Immature natural killer cell (primary cell): ENCODE measurements around the gene SLC15A3. TPM values are rescaled to one million over a fixed set of nuclear protein-coding genes. Genes with fewer than 3 reads are reported as not detected.

Experiments used
- DNase-seq, 3 donors: peaks; one replicate each; pipeline ENCODE4 v3.0.0; 2022; ENCODE audit warnings: mixed read lengths in 1 of 3
- H3K27ac Mint-ChIP-seq, 6 donors: one replicate each; pipeline ENCODE4 v1.8.0; 2020; ENCODE audit warnings: mixed read lengths in 6 of 6, mild to moderate bottlenecking in 5 of 6, inconsistent platforms in 4 of 6, moderate library complexity in 3 of 6
- H3K27me3 Mint-ChIP-seq, 3 donors: one replicate each; pipeline ENCODE4 v1.8.0; 2020 to 2021; ENCODE audit warnings: low read depth in 3 of 3, mild to moderate bottlenecking in 3 of 3, mixed read lengths in 3 of 3, moderate library complexity in 3 of 3, inconsistent platforms in 1 of 3
- H3K36me3 Mint-ChIP-seq, 3 donors: one replicate each; pipeline ENCODE4 v1.8.0; 2020; ENCODE audit warnings: mixed read lengths in 3 of 3, inconsistent platforms in 2 of 3, mild to moderate bottlenecking in 2 of 3
- H3K4me1 Mint-ChIP-seq, 2 donors: one replicate each; pipeline ENCODE4 v1.8.0; 2020; ENCODE audit warnings: inconsistent platforms in 2 of 2, mild to moderate bottlenecking in 2 of 2, mixed read lengths in 2 of 2, moderate library complexity in 1 of 2
- H3K4me3 Mint-ChIP-seq, 5 donors: one replicate each; pipeline ENCODE4 v1.8.0; 2020; ENCODE audit warnings: mild to moderate bottlenecking in 5 of 5, mixed read lengths in 5 of 5, inconsistent platforms in 3 of 5, moderate library complexity in 3 of 5
- H3K9me3 Mint-ChIP-seq, 6 donors: one replicate each; pipeline ENCODE4 v1.8.0; 2020; ENCODE audit warnings: mild to moderate bottlenecking in 6 of 6, mixed read lengths in 6 of 6, inconsistent platforms in 4 of 6, moderate library complexity in 3 of 6
- polyA plus RNA-seq, 3 donors: library from polyadenylated mRNA; unstranded; fragments of 300-500 nt; fragmentation: Illumina TruSeq; gene quantifications; one replicate each; pipeline ENCODE4 v1.2.3, GENCODE V29; 2021

Gene SLC15A3
- polyA plus RNA-seq, 3 donors from 2014 or later: 0.41 to 0.43 TPM; not detected in 1

DNA sequence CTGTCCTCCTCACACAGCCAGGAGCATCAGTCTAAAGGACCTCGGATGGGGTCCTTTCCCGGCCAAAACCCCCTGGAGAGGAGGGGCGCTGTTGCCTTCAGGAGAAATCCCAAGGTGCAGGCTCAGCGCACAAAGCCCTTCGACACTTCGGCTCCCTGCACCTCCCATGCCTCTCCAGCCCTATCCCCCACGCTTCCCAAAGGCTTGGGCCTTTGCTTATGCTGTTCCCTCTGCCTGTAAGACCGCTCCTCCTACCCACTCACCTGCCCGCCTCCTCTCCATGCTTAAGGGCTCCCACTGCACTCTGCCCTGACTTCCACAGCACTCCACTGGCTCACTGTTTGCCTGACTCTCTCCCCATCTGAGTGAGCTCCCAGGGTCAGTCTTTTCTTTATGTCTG, 13.5 kb downstream of the SLC15A3 start:
- Mint-ChIP-seq H3K4me3 (no peak overlapping the region), H3K27me3 (peaks cover 1 to 4% (median 3%) of the 10 kb centered on the region in 3 donors), H3K36me3 (no peaks in the 10 kb centered on the region), H3K9me3 (no peaks in the 10 kb centered on the region), H3K4me1 (no peaks in the 10 kb centered on the region), H3K27ac (no peak overlapping the region)
- no peak for DNase-seq

DNA sequence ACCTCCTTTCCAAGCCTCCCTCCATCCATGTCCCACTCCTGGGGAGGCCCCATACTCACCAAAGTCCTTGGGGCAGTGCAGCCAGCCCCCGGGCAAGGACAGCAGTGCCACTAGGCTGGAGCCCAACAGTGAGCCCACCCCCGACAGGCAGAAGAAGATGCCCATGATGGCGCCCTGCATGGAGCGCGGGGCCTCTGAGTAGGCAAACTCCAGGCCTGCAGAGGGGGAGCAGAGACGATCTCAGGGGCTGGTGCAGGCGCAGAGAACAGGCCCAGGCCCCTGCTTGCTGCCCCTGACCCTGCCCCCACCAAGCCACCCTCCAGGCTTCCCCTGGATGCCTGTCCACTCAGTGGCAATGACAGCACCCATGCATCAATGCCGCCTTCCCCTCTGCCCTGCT, 14.2 kb downstream of the SLC15A3 start:
- H3K4me3 Mint-ChIP-seq: no peak overlapping the region
- no peaks in the 10 kb centered on the region for H3K36me3 Mint-ChIP-seq
- H3K27ac Mint-ChIP-seq: no peak overlapping the region
- no peaks in the 10 kb centered on the region for H3K4me1 Mint-ChIP-seq
- no peaks in the 10 kb centered on the region for H3K9me3 Mint-ChIP-seq
- peaks cover 1 to 4% (median 3%) of the 10 kb centered on the region in 3 donors for H3K27me3 Mint-ChIP-seq
- DNase-seq: no peak

DNA sequence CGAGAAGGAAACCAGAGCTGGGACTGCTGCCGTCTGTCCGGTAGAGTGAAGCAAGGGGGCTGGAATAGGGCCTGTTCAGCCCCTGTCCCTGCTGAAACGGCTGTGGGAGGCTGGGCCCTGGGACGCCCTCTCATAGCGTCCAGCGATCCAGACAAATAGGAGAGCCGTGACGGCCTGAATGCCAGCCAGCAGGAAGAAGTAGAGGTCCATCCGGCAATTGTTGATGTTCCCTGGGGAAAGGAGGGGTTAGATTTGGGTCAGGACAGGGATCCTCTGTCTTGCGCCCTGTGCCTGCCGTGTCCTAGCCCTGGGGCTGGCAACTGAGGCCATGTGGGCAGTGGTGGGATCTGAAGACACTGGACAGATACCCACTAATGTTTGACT, 14.8 kb downstream of the SLC15A3 start:
- Mint-ChIP-seq H3K4me3 (no peak overlapping the region), H3K36me3 (no peaks in the 10 kb centered on the region), H3K27me3 (peaks cover 1 to 3% (median 2%) of the 10 kb centered on the region in 3 donors), H3K27ac (no peak overlapping the region), H3K4me1 (no peaks in the 10 kb centered on the region), H3K9me3 (no peaks in the 10 kb centered on the region)
- no peak for DNase-seq

DNA sequence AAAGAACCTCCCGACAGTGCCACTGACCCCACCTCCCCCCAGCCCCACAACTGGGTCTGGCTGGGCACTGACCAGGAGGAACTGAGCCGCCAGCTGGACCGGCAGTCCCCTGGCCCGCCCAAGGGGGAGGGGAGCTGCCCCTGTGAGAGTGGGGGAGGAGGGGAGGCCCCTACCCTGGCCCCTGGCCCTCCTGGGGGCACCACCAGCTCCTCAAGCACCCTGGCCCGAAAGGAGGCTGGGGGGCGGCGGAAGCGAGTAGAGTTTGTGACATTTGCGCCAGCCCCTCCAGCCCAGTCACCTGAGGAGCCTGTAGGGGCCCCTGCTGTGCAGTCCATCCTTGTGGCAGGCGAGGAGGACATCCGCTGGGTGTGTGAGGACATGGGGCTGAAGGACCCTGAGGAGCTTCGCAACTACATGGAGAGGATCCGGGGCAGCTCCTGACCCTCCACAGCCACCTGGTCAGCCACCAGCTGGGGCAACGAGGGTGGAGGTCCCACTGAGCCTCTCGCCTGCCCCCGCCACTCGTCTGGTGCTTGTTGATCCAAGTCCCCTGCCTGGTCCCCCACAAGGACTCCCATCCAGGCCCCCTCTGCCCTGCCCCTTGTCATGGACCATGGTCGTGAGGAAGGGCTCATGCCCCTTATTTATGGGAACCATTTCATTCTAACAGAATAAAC, 15.4 kb downstream of the SLC15A3 start:
- Mint-ChIP-seq H3K4me3 (no peak overlapping the region), H3K4me1 (no peaks in the 10 kb centered on the region), H3K27ac (no peak overlapping the region), H3K9me3 (no peaks in the 10 kb centered on the region), H3K36me3 (no peaks in the 10 kb centered on the region), H3K27me3 (peaks cover 1 to 3% (median 1%) of the 10 kb centered on the region in 3 donors)
- DNase-seq: no peak

DNA sequence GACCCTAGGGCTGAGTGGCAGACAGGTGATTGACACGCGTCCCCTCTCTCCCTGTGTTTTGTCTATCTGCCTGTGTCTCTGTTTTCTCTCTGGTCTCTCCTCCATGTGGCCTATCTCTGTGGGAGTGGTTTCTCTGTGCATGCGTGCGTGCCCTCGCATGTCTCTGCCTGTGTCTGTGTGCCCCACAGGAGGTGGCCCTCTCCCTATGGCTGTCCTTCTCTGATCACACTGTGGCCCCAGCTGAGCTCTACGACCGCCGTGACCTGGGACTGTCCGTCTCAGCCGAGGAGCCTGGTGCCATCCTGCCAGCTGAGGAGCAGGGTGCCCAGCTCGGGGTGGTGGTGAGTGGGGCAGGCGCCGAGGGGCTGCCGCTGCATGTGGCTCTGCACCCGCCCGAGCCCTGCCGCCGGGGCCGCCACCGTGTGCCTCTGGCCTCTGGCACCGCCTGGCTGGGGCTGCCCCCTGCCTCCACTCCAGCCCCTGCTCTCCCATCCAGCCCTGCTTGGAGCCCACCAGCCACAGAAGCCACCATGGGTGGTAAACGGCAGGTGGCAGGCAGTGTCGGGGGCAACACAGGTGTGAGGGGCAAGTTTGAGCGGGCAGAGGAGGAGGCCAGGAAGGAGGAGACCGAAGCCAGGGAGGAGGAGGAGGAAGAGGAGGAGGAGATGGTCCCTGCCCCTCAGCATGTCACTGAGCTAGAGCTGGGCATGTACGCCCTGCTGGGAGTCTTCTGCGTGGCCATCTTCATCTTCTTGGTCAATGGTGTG, 16.1 kb downstream of the SLC15A3 start:
- Mint-ChIP-seq H3K36me3 (no peaks in the 10 kb centered on the region), H3K4me1 (no peaks in the 10 kb centered on the region), H3K27me3 (peaks cover 0 to 5% (median 1%) of the 10 kb centered on the region in 3 donors), H3K4me3 (no peak overlapping the region), H3K9me3 (no peaks in the 10 kb centered on the region), H3K27ac (no peak overlapping the region)
- no peak for DNase-seq

DNA sequence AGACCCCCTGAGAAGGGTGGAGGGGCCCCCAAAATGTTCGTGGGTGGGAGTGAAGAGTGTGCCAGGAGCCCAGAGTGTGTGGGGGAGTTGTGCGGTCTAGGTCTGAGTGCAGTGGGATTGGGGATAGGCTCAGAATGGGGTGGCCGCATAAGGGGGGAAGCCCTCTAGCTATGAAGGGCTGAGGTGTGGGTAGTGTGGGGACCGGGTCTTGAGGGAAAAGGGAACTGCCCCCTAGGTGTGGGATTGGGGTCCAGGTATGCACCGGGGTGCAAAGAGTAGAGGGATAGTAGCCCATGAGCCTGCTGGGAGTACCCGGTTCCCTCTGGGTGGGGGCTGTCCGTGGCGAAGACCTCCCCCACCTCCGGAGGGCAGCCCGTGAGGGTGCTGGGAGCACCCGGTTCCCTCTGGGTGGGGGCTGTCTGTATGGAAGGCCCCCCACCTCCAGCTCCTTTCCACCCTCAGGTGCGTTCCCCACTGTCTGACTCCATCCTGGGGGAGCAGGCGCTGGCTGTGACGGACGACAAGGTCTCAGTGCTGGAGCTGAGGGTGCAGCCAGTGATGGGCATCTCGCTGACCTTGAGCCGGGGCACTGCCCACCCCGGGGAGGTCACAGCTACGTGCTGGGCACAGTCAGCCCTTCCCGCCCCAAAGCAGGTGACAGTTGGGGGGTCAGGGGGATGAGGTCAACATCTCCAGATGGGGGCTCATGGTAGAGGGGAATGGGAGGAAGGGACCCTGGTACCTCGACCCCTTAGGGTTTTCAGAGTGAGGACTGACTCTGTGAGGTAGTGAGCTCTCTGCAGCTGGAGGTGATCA, 17.0 kb downstream of the SLC15A3 start:
- no peak for DNase-seq
- Mint-ChIP-seq H3K4me3 (no peak overlapping the region), H3K9me3 (no peaks in the 10 kb centered on the region), H3K27ac (no peak overlapping the region), H3K27me3 (peaks cover 0 to 5% (median 2%) of the 10 kb centered on the region in 3 donors), H3K36me3 (no peaks in the 10 kb centered on the region), H3K4me1 (no peaks in the 10 kb centered on the region)

DNA sequence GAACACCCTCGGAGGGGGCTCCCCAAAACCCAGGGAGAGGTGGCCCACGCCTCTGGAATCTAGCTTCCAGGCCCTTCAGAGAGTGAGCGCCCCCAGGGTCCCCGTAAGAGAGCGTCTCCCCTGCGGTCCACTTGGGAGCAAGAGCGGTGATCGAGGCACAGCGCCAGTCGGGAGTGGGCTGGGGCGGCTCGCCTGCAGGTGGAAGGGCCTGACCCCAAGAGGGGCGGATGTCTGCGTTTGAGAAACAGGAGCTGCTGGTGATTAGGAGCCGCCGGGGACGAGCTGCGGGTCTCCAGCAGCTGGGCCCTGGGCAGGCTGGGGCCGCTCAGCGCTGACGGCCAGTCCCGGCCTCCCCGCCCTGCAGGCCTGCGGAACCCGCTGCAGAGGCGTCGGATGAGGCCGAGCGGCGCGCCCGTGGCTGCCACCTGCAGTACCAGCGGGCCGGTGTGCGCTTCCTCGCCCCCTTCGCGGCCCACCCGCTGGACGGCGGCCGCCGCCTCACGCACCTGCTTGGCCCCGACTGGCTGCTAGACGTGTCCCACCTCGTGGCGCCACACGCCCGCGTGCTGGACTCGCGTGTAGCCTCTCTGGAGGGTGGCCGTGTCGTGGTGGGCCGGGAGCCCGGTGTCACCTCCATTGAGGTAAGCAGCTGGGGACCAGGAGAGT, 17.7 kb downstream of the SLC15A3 start:
- no peaks in the 10 kb centered on the region for H3K9me3 Mint-ChIP-seq
- H3K27ac Mint-ChIP-seq: no peak overlapping the region
- DNase-seq: no peak
- peaks cover 0 to 5% (median 2%) of the 10 kb centered on the region in 3 donors for H3K27me3 Mint-ChIP-seq
- no peaks in the 10 kb centered on the region for H3K36me3 Mint-ChIP-seq
- no peak overlapping the region for H3K4me3 Mint-ChIP-seq
- no peaks in the 10 kb centered on the region for H3K4me1 Mint-ChIP-seq

DNA sequence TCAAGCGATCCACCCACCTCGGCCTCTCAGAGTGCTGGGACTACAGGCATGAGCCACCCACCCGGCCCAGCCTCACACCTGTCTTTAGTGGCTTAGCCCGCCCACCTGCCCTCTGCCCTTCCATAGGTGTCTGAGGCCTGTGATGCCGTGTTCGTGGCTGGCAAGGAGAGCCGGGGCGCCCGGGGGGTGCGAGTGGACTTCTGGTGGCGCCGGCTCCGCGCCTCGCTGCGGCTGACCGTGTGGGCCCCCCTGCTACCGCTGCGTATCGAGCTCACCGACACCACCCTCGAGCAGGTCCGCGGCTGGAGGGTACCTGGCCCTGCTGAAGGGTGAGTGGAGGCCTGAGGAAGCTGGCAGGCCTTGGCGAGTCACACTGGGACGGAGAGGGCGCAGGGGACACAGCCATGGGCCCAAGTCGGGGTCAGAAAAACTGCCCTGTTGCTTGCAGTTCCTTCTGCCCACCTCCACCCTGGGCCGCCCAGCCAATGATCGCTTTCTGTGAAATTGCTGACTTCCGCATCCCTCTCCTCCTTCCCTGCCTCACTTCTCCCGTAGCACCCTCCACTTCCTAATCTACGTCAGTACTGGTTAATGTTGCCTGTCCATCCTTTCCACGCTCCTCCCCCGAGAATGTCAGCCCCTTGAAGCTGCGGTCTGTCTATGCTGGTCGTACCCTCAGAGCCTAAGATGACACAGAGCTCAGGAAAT, 18.4 kb downstream of the SLC15A3 start:
- H3K4me3 Mint-ChIP-seq: no peak overlapping the region
- no peaks in the 10 kb centered on the region for H3K36me3 Mint-ChIP-seq
- H3K27me3 Mint-ChIP-seq: peaks cover 1 to 5% (median 2%) of the 10 kb centered on the region in 3 donors
- DNase-seq: no peak
- H3K9me3 Mint-ChIP-seq: no peaks in the 10 kb centered on the region
- no peaks in the 10 kb centered on the region for H3K4me1 Mint-ChIP-seq
- peak overlapping the region in 1 of 6 donors; percentile 88 for H3K27ac Mint-ChIP-seq

DNA sequence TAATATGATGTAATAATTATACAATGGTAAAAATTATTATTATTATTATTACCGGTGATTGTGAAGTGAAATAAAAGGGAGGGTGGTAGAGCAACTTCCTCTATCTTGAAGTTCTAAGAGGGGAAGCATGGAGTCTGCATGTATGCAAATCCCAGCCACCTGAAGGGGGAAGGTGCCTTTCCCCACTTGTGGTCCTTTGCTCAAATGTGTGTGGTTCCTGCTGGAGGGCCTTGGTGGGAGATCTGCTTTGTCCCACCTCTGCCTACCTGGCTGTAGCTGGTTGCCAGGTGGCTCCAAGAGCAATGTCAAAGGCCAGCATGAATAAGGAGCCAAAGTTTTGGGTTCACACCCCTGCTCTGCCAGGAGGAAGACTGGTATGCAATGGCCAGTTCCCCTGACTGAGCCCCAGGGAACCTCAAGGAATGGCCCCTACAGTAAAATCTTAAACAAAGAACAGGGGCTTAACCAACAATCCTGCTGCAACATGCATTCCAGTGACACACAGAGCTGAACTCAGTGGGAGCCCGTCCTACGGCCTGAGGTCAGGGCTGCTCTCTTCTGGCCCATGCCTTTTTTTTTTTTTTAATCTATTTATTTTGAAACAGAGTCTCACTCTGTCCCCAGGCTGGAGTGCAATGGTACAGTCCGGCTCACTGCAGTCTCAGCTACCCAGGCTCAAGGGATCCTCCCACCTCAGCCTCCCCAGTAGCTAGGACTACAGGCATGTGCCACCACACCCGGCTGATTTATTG, 19.2 kb downstream of the SLC15A3 start:
- H3K4me3 Mint-ChIP-seq: no peak overlapping the region
- H3K27ac Mint-ChIP-seq: no peak overlapping the region
- H3K27me3 Mint-ChIP-seq: peaks cover 1 to 5% (median 1%) of the 10 kb centered on the region in 3 donors
- DNase-seq: no peak
- H3K36me3 Mint-ChIP-seq: no peaks in the 10 kb centered on the region
- no peaks in the 10 kb centered on the region for H3K9me3 Mint-ChIP-seq
- no peaks in the 10 kb centered on the region for H3K4me1 Mint-ChIP-seq

DNA sequence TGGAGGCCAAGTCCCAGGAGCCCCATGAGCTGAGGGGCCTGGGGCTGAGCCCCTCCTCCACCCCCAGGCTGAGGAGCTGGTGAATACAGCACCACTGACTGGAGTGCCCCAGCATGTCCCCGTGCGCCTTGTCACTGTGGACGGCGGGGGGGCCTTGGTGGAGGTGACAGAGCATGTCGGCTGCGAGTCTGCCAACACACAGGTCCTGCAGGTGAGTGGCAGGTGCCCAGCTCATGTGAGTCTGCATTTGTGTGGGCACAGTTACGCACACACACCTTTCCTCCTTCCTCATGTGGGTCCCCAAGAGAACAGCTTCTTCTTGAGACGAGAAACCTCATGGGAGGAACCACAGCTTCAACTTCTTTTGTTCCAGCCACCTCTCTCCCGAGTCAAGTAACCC, 20.1 kb downstream of the SLC15A3 start:
- Mint-ChIP-seq H3K27ac (no peak overlapping the region), H3K4me3 (no peak overlapping the region), H3K4me1 (no peaks in the 10 kb centered on the region), H3K36me3 (no peaks in the 10 kb centered on the region), H3K27me3 (peaks cover 1 to 5% (median 1%) of the 10 kb centered on the region in 3 donors), H3K9me3 (no peaks in the 10 kb centered on the region)
- DNase-seq: no peak

DNA sequence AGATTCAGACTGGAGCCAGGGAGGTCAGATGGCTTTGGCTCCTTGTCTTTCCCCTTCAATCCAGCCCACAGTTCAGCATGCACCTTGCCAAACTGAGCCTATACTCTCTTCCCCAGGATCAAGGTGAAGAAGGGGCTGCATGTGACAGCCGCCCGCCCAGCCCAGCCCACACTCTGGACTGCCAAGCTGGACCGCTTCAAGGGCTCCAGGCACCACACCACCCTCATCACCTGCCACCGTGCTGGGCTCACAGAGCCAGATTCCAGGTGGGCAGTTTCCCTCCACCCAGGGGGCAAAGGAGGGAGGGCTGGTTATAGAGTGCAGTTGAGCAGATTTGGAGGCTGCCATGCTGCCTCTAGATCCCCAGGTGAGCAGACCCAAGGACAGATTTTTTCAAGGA, 21.6 kb downstream of the SLC15A3 start:
- H3K9me3 Mint-ChIP-seq: no peaks in the 10 kb centered on the region
- no peak for DNase-seq
- no peak overlapping the region for H3K4me3 Mint-ChIP-seq
- peaks cover 0 to 2% of the 10 kb centered on the region in 2 donors for H3K4me1 Mint-ChIP-seq
- H3K27ac Mint-ChIP-seq: no peak overlapping the region
- H3K27me3 Mint-ChIP-seq: peaks cover 1 to 3% (median 2%) of the 10 kb centered on the region in 3 donors
- no peaks in the 10 kb centered on the region for H3K36me3 Mint-ChIP-seq

DNA sequence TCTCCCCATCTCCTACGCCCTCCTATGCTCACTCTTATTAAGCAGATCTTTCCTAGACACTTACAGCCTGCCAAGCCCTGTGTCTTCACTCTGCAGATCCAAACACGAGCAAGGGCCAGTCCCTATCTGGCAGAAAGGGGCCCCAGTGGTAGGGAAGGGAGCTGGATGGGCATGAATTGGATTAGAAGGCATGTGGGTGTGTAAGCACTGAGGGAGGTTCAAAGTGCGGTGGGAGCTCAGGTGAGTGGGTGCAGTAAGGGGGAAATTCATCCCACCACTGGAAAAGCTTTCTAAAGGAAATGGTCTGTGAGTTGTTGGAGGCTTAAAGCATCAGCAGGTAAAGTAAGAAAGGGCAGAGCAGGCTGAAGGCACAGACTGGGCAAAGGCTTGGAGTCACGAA, 22.2 kb downstream of the SLC15A3 start:
- Mint-ChIP-seq H3K9me3 (no peaks in the 10 kb centered on the region), H3K4me1 (peaks cover 0 to 6% of the 10 kb centered on the region in 2 donors), H3K27ac (no peak overlapping the region), H3K36me3 (no peaks in the 10 kb centered on the region), H3K4me3 (no peak overlapping the region), H3K27me3 (peaks cover 1 to 6% (median 3%) of the 10 kb centered on the region in 3 donors)
- DNase-seq: no peak
